Osteoblast (primary cell): Measurements from ENCODE around the gene PRSS50. TPM values are rescaled to one million over a fixed set of nuclear protein-coding genes. Genes with fewer than 3 reads are reported as not detected.
A peak's percentile ranks its signal among the peaks of the same experiment; 100 is the strongest.

Experiments
- DNase-seq: peaks from one replicate; pipeline ENCODE4 v3.0.0; 2011; ENCODE audit warnings: low spot score, mixed read lengths; ENCODE audit not compliant: insufficient read length; ENCODE audit errors: missing footprints
- H2AFZ ChIP-seq: 2 replicates; pipeline ENCODE4 v1.6.0; 2011; ENCODE audit warnings: mild to moderate bottlenecking, low read length
- H3K27ac ChIP-seq: 2 replicates; pipeline ENCODE4 v1.5.1; 2011; ENCODE audit warnings: mild to moderate bottlenecking, low read depth, low read length, moderate library complexity
- H3K27me3 ChIP-seq: 2 replicates; pipeline ENCODE4 v1.6.0; 2012; ENCODE audit warnings: mild to moderate bottlenecking, control low read depth, inconsistent platforms, low read length, moderate library complexity; ENCODE audit not compliant: insufficient read depth
- H3K36me3 ChIP-seq: 2 replicates; pipeline ENCODE4 v1.5.1; 2011; ENCODE audit warnings: mild to moderate bottlenecking, low read length, control low read depth, moderate library complexity; ENCODE audit not compliant: insufficient read depth
- H3K4me1 ChIP-seq: 2 replicates; pipeline ENCODE4 v1.5.1; 2011; ENCODE audit warnings: mild to moderate bottlenecking, low read length, control low read depth, moderate library complexity; ENCODE audit not compliant: insufficient read depth
- H3K4me2 ChIP-seq: 2 replicates; pipeline ENCODE4 v1.6.0; 2011; ENCODE audit warnings: mild to moderate bottlenecking, low read length; ENCODE audit not compliant: insufficient read depth
- H3K4me3 ChIP-seq: fragments of 200-600 bp; sonication (generic); 3 replicates; pipeline ENCODE4 v1.5.1; 2012; ENCODE audit warnings: mild to moderate bottlenecking, low read length, inconsistent platforms; ENCODE audit not compliant: insufficient read depth
- H3K79me2 ChIP-seq: 2 replicates; pipeline ENCODE4 v1.6.0; 2012; ENCODE audit warnings: mild to moderate bottlenecking, low read length, control low read depth, inconsistent platforms; ENCODE audit not compliant: insufficient read depth
- H3K9me3 ChIP-seq: 2 replicates; pipeline ENCODE4 v1.5.1; 2011; ENCODE audit warnings: low read depth, low read length, control low read depth
- H4K20me1 ChIP-seq: 2 replicates; pipeline ENCODE4 v1.6.0; 2012; ENCODE audit warnings: mild to moderate bottlenecking, low read length, control low read depth; ENCODE audit not compliant: insufficient read depth
- CTCF ChIP-seq: IDR thresholded peaks from 2 replicates; pipeline ENCODE4 v1.5.1; 2011; ENCODE audit warnings: mild to moderate bottlenecking, low read depth, low read length, moderate library complexity; ENCODE audit errors: extremely low read depth
- total RNA-seq: library from RNA; depleted of rRNA; stranded (reverse); fragments of >200 nt; gene quantifications from 2 replicates; pipeline ENCODE4 v1.2.3, GENCODE V29; 2012

The PRSS50 gene
- total RNA-seq, 1 donor = not detected

- DNase-seq = peak; percentile 45
- Histone ChIP-seq H3K36me3 (no peaks in the 10 kb centered on the region), H2AFZ (no peak overlapping the region), H3K79me2 (no peaks in the 10 kb centered on the region), H4K20me1 (no peaks in the 10 kb centered on the region), H3K4me2 (no peak overlapping the region), H3K4me3 (no peak overlapping the region), H3K4me1 (no peaks in the 10 kb centered on the region), H3K9me3 (no peaks in the 10 kb centered on the region), H3K27ac (no peak overlapping the region), H3K27me3 (peaks cover 21% of the 10 kb centered on the region)
- no peak for TF ChIP-seq CTCF
These were observed 15.2 kb downstream of the PRSS50 start for GRCh38 chr3:46702246-46703012.

- no peak within 1 kb of the TSS for H2AFZ ChIP-seq
- peaks cover 21% of the 10 kb centered on the region for H3K27me3 ChIP-seq
- no peaks in the 10 kb centered on the region for H3K4me1 ChIP-seq
- peak within 1 kb of the TSS; percentile 42 for H3K4me3 ChIP-seq
- H4K20me1 ChIP-seq = no peaks in the 10 kb centered on the region
- H3K9me3 ChIP-seq = no peaks in the 10 kb centered on the region
- H3K79me2 ChIP-seq = no peaks in the 10 kb centered on the region
- H3K27ac ChIP-seq = no peak within 1 kb of the TSS
- H3K36me3 ChIP-seq = no peaks in the 10 kb centered on the region
- TF ChIP-seq CTCF = no peak
- DNase-seq = peak; percentile 92
- H3K4me2 ChIP-seq = peak within 1 kb of the TSS; percentile 55
These were observed 16.3 kb downstream of the PRSS50 start, which contains the start of gene TMIE for GRCh38 chr3:46701181-46701939. TMIE (plus strand) TSS chr3:46701392; CDS start chr3:46701488, 96 bp downstream.

DNA sequence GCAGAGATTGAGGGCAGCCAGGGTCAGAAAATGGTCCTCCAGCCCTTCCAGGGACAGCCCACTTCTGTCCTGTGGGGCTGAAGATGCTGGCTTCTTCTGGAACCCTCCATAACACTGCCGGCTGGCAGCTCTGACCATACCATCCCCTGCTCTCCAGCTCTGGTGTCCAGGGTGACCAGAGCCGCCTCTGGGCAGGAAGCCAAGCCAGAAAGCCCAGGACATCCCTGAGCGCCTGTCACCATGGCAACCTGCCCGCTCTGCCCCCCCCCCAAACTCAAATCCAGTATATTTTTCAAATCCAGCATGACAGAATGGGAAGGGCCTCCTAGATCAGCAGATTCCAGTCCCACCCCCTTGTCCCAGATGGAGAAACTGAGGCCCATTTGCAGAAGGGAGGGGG, 16.9 kb downstream of the PRSS50 start:
- DNase-seq = no peak
- no peak for TF ChIP-seq CTCF
- no peak overlapping the region for H3K4me2 ChIP-seq
- H3K4me3 ChIP-seq = no peak overlapping the region
- no peaks in the 10 kb centered on the region for H3K9me3 ChIP-seq
- no peak overlapping the region for H3K27ac ChIP-seq
- H4K20me1 ChIP-seq = no peaks in the 10 kb centered on the region
- H3K4me1 ChIP-seq = no peaks in the 10 kb centered on the region
- H3K36me3 ChIP-seq = no peaks in the 10 kb centered on the region
- no peaks in the 10 kb centered on the region for H3K79me2 ChIP-seq
- peaks cover 21% of the 10 kb centered on the region for H3K27me3 ChIP-seq
- H2AFZ ChIP-seq = no peak overlapping the region
